Karpas-422 (cell line): Measurements from ENCODE around the gene COL1A1. TPM values are rescaled to one million over a fixed set of nuclear protein-coding genes. Genes with fewer than 3 reads are reported as not detected.

Experiments used
- DNase-seq: peaks from one replicate; pipeline ENCODE4 v3.0.0-alpha.2; 2015
- H2AFZ ChIP-seq: fragments of 200-600 bp; sonication (generic); 2 replicates; pipeline ENCODE4 v1.6.1; 2014; ENCODE audit warnings: antibody characterized with exemption, low read length, mixed read lengths
- H3K27ac ChIP-seq: fragments of 200-600 bp; sonication (generic); 2 replicates; pipeline ENCODE4 v1.5.1; 2014; ENCODE audit warnings: mild to moderate bottlenecking, low read length, moderate library complexity
- H3K27me3 ChIP-seq: fragments of 200-600 bp; sonication (generic); 2 replicates; pipeline ENCODE4 v1.6.1; 2014; ENCODE audit warnings: low read length, mixed read lengths
- H3K36me3 ChIP-seq: fragments of 200-600 bp; sonication (generic); 2 replicates; pipeline ENCODE4 v1.6.1; 2014; ENCODE audit warnings: low read length, mixed read lengths; ENCODE audit not compliant: insufficient read depth
- H3K4me1 ChIP-seq: fragments of 200-600 bp; sonication (generic); 2 replicates; pipeline ENCODE4 v1.6.1; 2014; ENCODE audit warnings: mild to moderate bottlenecking, low read length, mixed read lengths
- H3K4me2 ChIP-seq: fragments of 200-600 bp; sonication (generic); 2 replicates; pipeline ENCODE4 v1.6.1; 2014; ENCODE audit warnings: low read length, low read depth, mild to moderate bottlenecking; ENCODE audit not compliant: poor library complexity, severe bottlenecking
- H3K4me3 ChIP-seq: fragments of 200-600 bp; sonication (generic); 2 replicates; pipeline ENCODE4 v1.5.1; 2014; ENCODE audit warnings: mild to moderate bottlenecking, antibody characterized with exemption, low read length, mixed read lengths
- H3K79me2 ChIP-seq: fragments of 200-600 bp; sonication (generic); 2 replicates; pipeline ENCODE4 v1.6.1; 2014; ENCODE audit warnings: mild to moderate bottlenecking, low read length, mixed read lengths
- H3K9ac ChIP-seq: fragments of 200-600 bp; sonication (generic); 2 replicates; pipeline ENCODE4 v1.6.0; 2014; ENCODE audit warnings: low read length
- H3K9me2 ChIP-seq: fragments of 200-600 bp; sonication (generic), shearing (Covaris generic); replicated peaks from 2 replicates; pipeline ENCODE4 v1.6.0; 2014; ENCODE audit warnings: mild to moderate bottlenecking, low read length, moderate library complexity; ENCODE audit not compliant: insufficient read depth
- H3K9me3 ChIP-seq: fragments of 300-700, 200-600 bp; sonication (generic); 2 replicates; pipeline ENCODE4 v1.6.1; 2014; ENCODE audit warnings: low read length, mixed read lengths
- H4K20me1 ChIP-seq: fragments of 200-600 bp; sonication (generic); 2 replicates; pipeline ENCODE4 v1.6.1; 2014; ENCODE audit warnings: mild to moderate bottlenecking, antibody characterized with exemption, low read length, low read depth; ENCODE audit not compliant: insufficient read depth
- total RNA-seq: library from RNA; depleted of rRNA; stranded (reverse); fragments of >200 nt; shearing (Covaris generic); gene quantifications from 2 replicates; pipeline ENCODE4 v1.2.3, GENCODE V29; 2014; ENCODE audit warnings: low replicate concordance

Gene COL1A1
- total RNA-seq, 1 experiment from 2014 or later = not detected

GRCh38 chr17:50192144-50192617 lies 9.2 kb downstream of the COL1A1 start:
- Histone ChIP-seq H3K79me2 (no peaks in the 10 kb centered on the region), H3K27me3 (no peaks in the 10 kb centered on the region), H3K9ac (no peak overlapping the region), H4K20me1 (no peaks in the 10 kb centered on the region), H3K9me3 (no peaks in the 10 kb centered on the region), H3K4me2 (no peak overlapping the region), H2AFZ (no peak overlapping the region), H3K4me1 (no peaks in the 10 kb centered on the region), H3K27ac (no peak overlapping the region), H3K4me3 (no peak overlapping the region), H3K9me2 (no peaks in the 10 kb centered on the region), H3K36me3 (no peaks in the 10 kb centered on the region)
- no peak for DNase-seq

GRCh38 chr17:50191359-50192143 lies 9.9 kb downstream of the COL1A1 start:
- no peak overlapping the region for H3K9ac ChIP-seq
- no peaks in the 10 kb centered on the region for H3K9me3 ChIP-seq
- no peak overlapping the region for H3K4me2 ChIP-seq
- H3K4me3 ChIP-seq = no peak overlapping the region
- H3K27me3 ChIP-seq = no peaks in the 10 kb centered on the region
- no peaks in the 10 kb centered on the region for H3K4me1 ChIP-seq
- no peaks in the 10 kb centered on the region for H3K79me2 ChIP-seq
- H3K36me3 ChIP-seq = no peaks in the 10 kb centered on the region
- H3K9me2 ChIP-seq = no peaks in the 10 kb centered on the region
- H2AFZ ChIP-seq = no peak overlapping the region
- H4K20me1 ChIP-seq = no peaks in the 10 kb centered on the region
- no peak for DNase-seq
- H3K27ac ChIP-seq = no peak overlapping the region

- Histone ChIP-seq H3K4me2 (no peak overlapping the region), H3K9me2 (no peaks in the 10 kb centered on the region), H3K79me2 (no peaks in the 10 kb centered on the region), H3K9me3 (no peaks in the 10 kb centered on the region), H3K9ac (no peak overlapping the region), H3K27me3 (no peaks in the 10 kb centered on the region), H4K20me1 (no peaks in the 10 kb centered on the region), H3K36me3 (no peaks in the 10 kb centered on the region), H3K4me1 (no peaks in the 10 kb centered on the region), H3K4me3 (no peak overlapping the region), H3K27ac (no peak overlapping the region), H2AFZ (no peak overlapping the region)
- no peak for DNase-seq
These were observed 10.7 kb downstream of the COL1A1 start for GRCh38 chr17:50190603-50191358.

- Histone ChIP-seq H2AFZ (no peak overlapping the region), H3K4me3 (no peak overlapping the region), H3K36me3 (no peaks in the 10 kb centered on the region), H3K79me2 (no peaks in the 10 kb centered on the region), H3K4me2 (no peak overlapping the region), H3K9ac (no peak overlapping the region), H3K4me1 (no peaks in the 10 kb centered on the region), H3K9me2 (no peaks in the 10 kb centered on the region), H3K9me3 (no peaks in the 10 kb centered on the region), H3K27me3 (no peaks in the 10 kb centered on the region), H3K27ac (no peak overlapping the region), H4K20me1 (no peaks in the 10 kb centered on the region)
- no peak for DNase-seq
These were observed 11.2 kb downstream of the COL1A1 start for GRCh38 chr17:50190293-50190602.

- H3K9me3 ChIP-seq = no peaks in the 10 kb centered on the region
- no peak overlapping the region for H3K4me3 ChIP-seq
- H3K4me2 ChIP-seq = no peak overlapping the region
- H3K79me2 ChIP-seq = no peaks in the 10 kb centered on the region
- no peaks in the 10 kb centered on the region for H4K20me1 ChIP-seq
- DNase-seq = no peak
- H3K9ac ChIP-seq = no peak overlapping the region
- H2AFZ ChIP-seq = no peak overlapping the region
- no peaks in the 10 kb centered on the region for H3K36me3 ChIP-seq
- no peaks in the 10 kb centered on the region for H3K9me2 ChIP-seq
- H3K27me3 ChIP-seq = no peaks in the 10 kb centered on the region
- no peak overlapping the region for H3K27ac ChIP-seq
- H3K4me1 ChIP-seq = peaks cover 2% of the 10 kb centered on the region; the same call in 1 of the 2 replicates
These were observed 11.7 kb downstream of the COL1A1 start for GRCh38 chr17:50189550-50190292.

- Histone ChIP-seq H3K27ac (no peak overlapping the region), H3K9me3 (no peaks in the 10 kb centered on the region), H2AFZ (no peak overlapping the region), H3K9ac (no peak overlapping the region), H3K4me1 (peaks cover 6% of the 10 kb centered on the region), H3K79me2 (no peaks in the 10 kb centered on the region), H3K36me3 (no peaks in the 10 kb centered on the region), H3K9me2 (no peaks in the 10 kb centered on the region), H3K27me3 (no peaks in the 10 kb centered on the region), H4K20me1 (no peaks in the 10 kb centered on the region), H3K4me3 (no peak overlapping the region), H3K4me2 (no peak overlapping the region)
- no peak for DNase-seq
These were observed 12.4 kb downstream of the COL1A1 start for GRCh38 chr17:50188921-50189549.

- Histone ChIP-seq H3K4me1 (peaks cover 11% of the 10 kb centered on the region), H3K36me3 (no peaks in the 10 kb centered on the region), H4K20me1 (no peaks in the 10 kb centered on the region), H3K9ac (no peak overlapping the region), H3K4me3 (no peak overlapping the region), H3K4me2 (no peak overlapping the region), H3K9me2 (no peaks in the 10 kb centered on the region), H3K9me3 (no peaks in the 10 kb centered on the region), H3K79me2 (no peaks in the 10 kb centered on the region), H2AFZ (no peak overlapping the region), H3K27ac (no peak overlapping the region), H3K27me3 (no peaks in the 10 kb centered on the region)
- no peak for DNase-seq
These were observed 12.9 kb downstream of the COL1A1 start for GRCh38 chr17:50188531-50188920.
